AG09319 (cell line): Measurements from ENCODE around the gene HADHA.
"Not testable (repeated sequence)": the region's sequence is repeated elsewhere in the genome, so short reads cannot be mapped to it uniquely, and the experiment has no call there.

Experiments used
- DNase-seq: peaks from one replicate; pipeline ENCODE4 v3.0.0-alpha.2; 2010; ENCODE audit warnings: low read depth; ENCODE audit errors: extremely low read depth
- CTCF ChIP-seq: IDR thresholded peaks from 2 replicates; pipeline ENCODE4 v1.5.1; 2011; ENCODE audit warnings: low read depth, mild to moderate bottlenecking, inconsistent platforms, low read length, moderate library complexity

The HADHA gene

DNA sequence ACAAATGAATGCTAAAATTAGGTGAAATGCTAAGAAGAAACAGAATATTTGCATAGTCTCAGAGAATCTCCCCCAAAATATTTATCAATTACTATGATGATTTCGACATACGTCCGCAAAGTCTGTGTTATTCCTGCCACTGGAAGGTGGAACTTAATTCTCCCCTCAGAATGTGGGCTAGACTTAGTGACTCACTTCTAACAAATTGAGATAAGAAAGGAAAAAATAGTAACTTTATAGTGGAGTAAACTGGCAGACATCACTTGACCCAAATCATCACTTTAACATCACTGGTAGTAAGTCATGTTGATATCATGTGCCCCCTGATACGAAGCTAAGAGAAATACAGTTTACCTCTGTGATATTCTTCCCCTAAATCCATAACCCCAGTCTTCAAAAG lies 23.8 kb upstream of the HADHA start:
- no peak for TF ChIP-seq CTCF

GRCh38 chr2:26258836-26259235 lies 14.4 kb upstream of the HADHA start:
- DNase-seq: not testable (repeated sequence)

More for the DNA sequence above, 23.8 kb upstream of the HADHA start:
- no peak for DNase-seq

DNA sequence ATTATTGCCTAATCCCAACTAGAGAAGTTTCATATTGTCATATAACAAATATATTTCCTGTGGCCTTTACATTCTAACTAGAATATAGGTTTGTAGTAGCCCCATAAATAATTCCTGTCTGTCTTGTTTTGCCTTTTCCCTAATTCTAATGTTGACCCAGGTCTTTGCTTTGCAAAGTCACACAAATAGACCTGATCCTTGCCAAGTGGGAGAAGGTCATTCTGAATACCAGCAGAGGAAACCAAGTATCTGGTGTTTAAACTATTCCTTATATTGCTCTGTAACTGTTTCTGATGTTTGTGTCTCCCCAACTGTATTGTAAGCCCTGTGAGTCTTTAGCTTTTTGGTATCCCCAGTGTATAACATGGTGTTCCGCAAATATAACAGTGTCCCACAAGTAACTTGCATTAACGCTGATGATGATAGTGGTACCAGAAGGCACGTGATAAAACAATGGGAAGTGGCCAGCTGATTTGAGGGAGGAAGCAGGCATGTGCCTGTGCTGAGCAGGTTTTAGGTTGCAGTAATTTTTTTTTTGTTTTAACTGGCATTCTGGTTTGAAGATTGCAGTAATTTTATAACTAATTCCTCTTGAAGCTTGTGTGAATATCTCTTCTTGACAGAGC lies 11.4 kb upstream of the HADHA start:
- DNase-seq: no peak
- no peak for TF ChIP-seq CTCF

DNA sequence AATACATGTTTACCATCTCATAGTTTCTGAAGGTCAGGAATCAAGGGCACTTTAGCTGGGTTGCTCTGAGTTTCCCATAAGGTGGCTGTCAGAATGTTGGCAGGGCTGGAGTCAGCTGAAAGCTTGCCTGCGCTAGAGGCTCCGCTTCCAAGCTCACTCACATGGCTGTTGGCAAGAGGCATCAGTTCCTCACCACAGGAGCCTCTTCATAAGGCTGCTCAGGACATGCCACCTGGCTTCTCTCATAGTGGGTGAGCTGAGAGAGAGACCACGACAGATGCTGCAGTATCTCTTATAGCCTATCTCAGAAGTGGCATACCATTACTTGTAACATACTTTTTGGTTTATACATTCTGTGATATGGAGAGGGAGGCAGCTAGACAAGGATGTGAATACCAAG lies 7.5 kb upstream of the HADHA start:
- DNase-seq: no peak
- TF ChIP-seq CTCF: no peak

DNA sequence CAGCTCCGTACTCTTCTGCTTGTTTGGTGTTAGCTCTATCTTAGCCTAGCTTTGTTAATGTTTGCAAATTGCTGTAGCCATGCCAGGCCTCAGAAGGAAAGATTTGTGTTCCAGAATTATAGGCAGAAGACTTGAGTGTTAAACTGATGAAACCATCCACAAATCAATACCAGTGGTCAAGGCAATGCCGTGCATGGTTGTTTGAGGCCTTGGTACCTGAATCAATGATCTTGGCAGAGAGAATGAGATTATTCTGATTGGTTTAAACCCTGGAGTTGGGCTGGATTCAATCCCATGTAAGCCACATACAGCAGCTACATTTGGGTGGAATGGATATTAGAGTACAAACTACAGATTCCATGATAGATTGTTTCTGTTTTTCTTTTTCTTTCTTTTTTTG lies 5.2 kb upstream of the HADHA start:
- no peak for TF ChIP-seq CTCF
- no peak for DNase-seq

DNA sequence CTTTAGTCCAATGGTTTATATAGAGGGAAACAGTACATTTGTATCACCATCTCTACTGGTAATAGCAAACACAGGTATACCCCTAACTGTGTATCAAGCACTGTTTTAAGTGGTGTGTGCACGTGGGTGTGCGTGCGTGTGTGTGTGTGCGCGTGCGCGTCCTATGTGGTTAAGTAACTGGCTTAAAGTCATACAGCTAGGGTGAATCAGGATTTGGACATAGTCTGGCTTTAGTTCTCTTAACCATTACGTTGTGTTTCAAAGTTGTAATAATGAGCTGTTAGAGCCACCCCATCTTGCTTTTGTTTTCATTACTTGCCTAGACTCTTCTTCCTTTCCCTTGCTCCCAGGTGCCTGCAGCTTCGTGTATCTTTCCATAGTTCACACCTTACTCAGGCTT lies 2.4 kb upstream of the HADHA start:
- DNase-seq: no peak
- TF ChIP-seq CTCF: no peak

GRCh38 chr2:26245810-26246209 lies 1.4 kb upstream of the HADHA start:
- DNase-seq: no peak
- no peak for TF ChIP-seq CTCF

GRCh38 chr2:26245231-26245732 lies 850 bp upstream of the HADHA start:
- no peak for DNase-seq
- no peak for TF ChIP-seq CTCF
